Astrocyte of the cerebellum (primary cell): ENCODE data around the gene ACVR1.
"Not testable (repeated sequence)": the region's sequence is repeated elsewhere in the genome, so short reads cannot be mapped to it uniquely, and the experiment has no call there.

Experiments
- DNase-seq: peaks from one replicate; pipeline ENCODE4 v3.0.0-alpha.2; 2011; ENCODE audit warnings: low read depth
- H3K4me3 ChIP-seq: 2 replicates; pipeline ENCODE4 v1.5.1; 2011; ENCODE audit warnings: mild to moderate bottlenecking, low read depth, low read length, moderate library complexity
- CTCF ChIP-seq: IDR thresholded peaks from 2 replicates; pipeline ENCODE4 v1.5.1; 2012; ENCODE audit warnings: low read length, low read depth, moderate library complexity, mild to moderate bottlenecking; ENCODE audit errors: missing control alignments
- in situ Hi-C: cut with HindIII; loops from 2 replicates; pipeline ENCODE4 v1.10.0; 2017; ENCODE audit warnings: low sequenced_read_pairs

The ACVR1 gene

GRCh38 chr2:157887946-157888345 lies 11.8 kb upstream of the ACVR1 start:
- no peak overlapping the region for H3K4me3 ChIP-seq
- TF ChIP-seq CTCF, result no peak
- in situ Hi-C loops, result no loop called here
- no peak for DNase-seq

GRCh38 chr2:157884533-157884932 lies 8.4 kb upstream of the ACVR1 start:
- in situ Hi-C loops, DNase-seq, H3K4me3 ChIP-seq: not testable (repeated sequence)

GRCh38 chr2:157880927-157881326 lies 4.8 kb upstream of the ACVR1 start:
- H3K4me3 ChIP-seq, result no peak overlapping the region
- no peak for DNase-seq
- no peak for TF ChIP-seq CTCF
- in situ Hi-C loops, result no loop called here

- no peak overlapping the region for H3K4me3 ChIP-seq
- in situ Hi-C loops, result loop anchor here (5.0 kb wide), 1 partner anchor 91 kb away; no protein-coding TSS in a partner anchor
- no peak for DNase-seq
- TF ChIP-seq CTCF, result no peak
Measured at GRCh38 chr2:157877761-157878400, 1.8 kb upstream of the ACVR1 start.

GRCh38 chr2:157876786-157877138 lies 632 bp upstream of the ACVR1 start:
- TF ChIP-seq CTCF, result no peak
- in situ Hi-C loops, result loop anchor here (5.0 kb wide), 1 partner anchor 89 kb away; no protein-coding TSS in a partner anchor
- no peak for DNase-seq
- H3K4me3 ChIP-seq, result peak overlapping the region; percentile 61

GRCh38 chr2:157875641-157876065 lies 477 bp downstream of the ACVR1 start:
- no peak for DNase-seq
- TF ChIP-seq CTCF, result no peak
- peak overlapping the region; percentile 61 for H3K4me3 ChIP-seq
- in situ Hi-C loops, result loop anchor here (5.0 kb wide), 1 partner anchor 88 kb away; no protein-coding TSS in a partner anchor

GRCh38 chr2:157874997-157875640 lies 1.0 kb downstream of the ACVR1 start:
- in situ Hi-C loops, result loop anchor here (5.0 kb wide), 1 partner anchor 88 kb away; no protein-coding TSS in a partner anchor
- peak overlapping the region; percentile 61 for H3K4me3 ChIP-seq
- DNase-seq, result peak; percentile 82
- TF ChIP-seq CTCF, result no peak
